PC-3 (cell line): ENCODE data around the gene PIAS4. TPM values are rescaled to one million over a fixed set of nuclear protein-coding genes. Genes with fewer than 3 reads are reported as not detected.
A peak's percentile ranks its signal among the peaks of the same experiment; 100 is the strongest.
"Not testable (repeated sequence)": the region's sequence is repeated elsewhere in the genome, so short reads cannot be mapped to it uniquely, and the experiment has no call there.

Experiments used
- ATAC-seq: fragments of 200-7000 bp; cut with Tn5 transposase; 2 replicates; pipeline ENCODE4 v1.9.1; 2020; ENCODE audit warnings: mild to moderate bottlenecking, moderate library complexity
- BruUV-seq: library from RNA; stranded (reverse); fragments of 400-500 nt; replicated peaks from 2 replicates; lab custom pipeline; 2021; lab: Mats Ljungman, UMichigan
- CTCF ChIA-PET: fragments of 300-600 bp; sonication (Branson Sonifier 250); formaldehyde crosslinking; loops from one replicate; lab custom pipeline; 2022; ENCODE audit warnings: antibody characterized with exemption; lab: Charles Lee
- POLR2A ChIA-PET: fragments of 300-600 bp; sonication (Branson Sonifier 250); formaldehyde crosslinking; loops from one replicate; lab custom pipeline; 2022; ENCODE audit warnings: antibody characterized with exemption; ENCODE audit not compliant: unreplicated experiment; lab: Charles Lee
- DNase-seq: peaks from one replicate; pipeline ENCODE4 v3.0.0-alpha.2; 2015
- H2AFZ ChIP-seq: fragments of 300-600 bp; sonication (generic); 2 replicates; pipeline ENCODE4 v1.6.0; 2016; ENCODE audit warnings: antibody characterized with exemption, low read length
- H3F3A ChIP-seq: fragments of 300-600 bp; sonication (generic); one replicate; pipeline ENCODE4 v1.6.0; 2017; ENCODE audit warnings: antibody characterized with exemption, low read length, control low read depth, mild to moderate bottlenecking; ENCODE audit not compliant: unreplicated experiment
- H3K27ac ChIP-seq: fragments of 300-600 bp; sonication (generic); 2 replicates; pipeline ENCODE4 v1.5.1; 2016; ENCODE audit warnings: mild to moderate bottlenecking, low read length
- H3K27me3 ChIP-seq: fragments of 300-600 bp; sonication (generic); 2 replicates; pipeline ENCODE4 v1.6.1; 2016; ENCODE audit warnings: low read length, mixed read lengths
- H3K36me3 ChIP-seq: fragments of 300-600 bp; sonication (generic); 2 replicates; pipeline ENCODE4 v1.6.1; 2016; ENCODE audit warnings: low read depth, mixed run types, low read length, mixed read lengths
- H3K4me1 ChIP-seq: fragments of 300-600 bp; sonication (generic); 2 replicates; pipeline ENCODE4 v1.5.1; 2016; ENCODE audit warnings: low read length; ENCODE audit not compliant: insufficient read depth
- H3K4me2 ChIP-seq: fragments of 300-600 bp; sonication (generic); 2 replicates; pipeline ENCODE4 v1.6.0; 2016; ENCODE audit warnings: low read length
- H3K4me3 ChIP-seq: fragments of 300-600 bp; sonication (generic); 2 replicates; pipeline ENCODE4 v1.5.1; 2016; ENCODE audit warnings: mild to moderate bottlenecking, low read length, mixed read lengths
- H3K79me2 ChIP-seq: fragments of 300-600 bp; sonication (generic); 2 replicates; pipeline ENCODE4 v1.6.1; 2017; ENCODE audit warnings: low read length, mixed read lengths
- H3K9ac ChIP-seq: fragments of 300-600 bp; sonication (generic); 2 replicates; pipeline ENCODE4 v1.6.0; 2016; ENCODE audit warnings: mild to moderate bottlenecking, low read length
- H3K9me2 ChIP-seq: fragments of 300-600 bp; sonication (generic); replicated peaks from 2 replicates; pipeline ENCODE4 v1.6.1; 2016; ENCODE audit warnings: mixed run types, low read length, mixed read lengths
- H3K9me3 ChIP-seq: fragments of 300-600 bp; sonication (generic); 2 replicates; pipeline ENCODE4 v1.6.1; 2016; ENCODE audit warnings: low read length, mixed read lengths
- H4K20me1 ChIP-seq: fragments of 300-600 bp; sonication (generic); 2 replicates; pipeline ENCODE4 v1.6.1; 2016; ENCODE audit warnings: low read length, mixed read lengths
- EZH2 ChIP-seq: fragments of 300-600 bp; sonication (generic); IDR thresholded peaks from one replicate; pipeline ENCODE4 v1.6.1; 2017; ENCODE audit warnings: antibody characterized with exemption, mild to moderate bottlenecking, low read length; ENCODE audit not compliant: unreplicated experiment
- EZH2phosphoT487 ChIP-seq: fragments of 300-600 bp; sonication (generic); IDR thresholded peaks from 2 replicates; pipeline ENCODE4 v1.6.1; 2018; ENCODE audit warnings: mild to moderate bottlenecking, antibody characterized with exemption, low read length, borderline replicate concordance
- intact Hi-C: fragments of 100-400 bp; cut with micrococcal nuclease; formaldehyde crosslinking; loops from 2 replicates; pipeline ENCODE4 v1.9.0; 2023
- total RNA-seq: library from RNA; depleted of rRNA; stranded (reverse); fragments of >200 nt; gene quantifications from 2 replicates; pipeline ENCODE4 v1.2.3, GENCODE V29; 2014
- TF ChIP-seq, protein P1 (sequence below): fragments of 300-600 bp; sonication (generic); conservative IDR thresholded peaks from 2 replicates; pipeline ENCODE4 v1.5.1; 2017; ENCODE audit warnings: antibody characterized with exemption, low read depth, mild to moderate bottlenecking, low read length

PIAS4 gene
- total RNA-seq, 1 experiment from 2014 or later = 21.0 TPM

DNA sequence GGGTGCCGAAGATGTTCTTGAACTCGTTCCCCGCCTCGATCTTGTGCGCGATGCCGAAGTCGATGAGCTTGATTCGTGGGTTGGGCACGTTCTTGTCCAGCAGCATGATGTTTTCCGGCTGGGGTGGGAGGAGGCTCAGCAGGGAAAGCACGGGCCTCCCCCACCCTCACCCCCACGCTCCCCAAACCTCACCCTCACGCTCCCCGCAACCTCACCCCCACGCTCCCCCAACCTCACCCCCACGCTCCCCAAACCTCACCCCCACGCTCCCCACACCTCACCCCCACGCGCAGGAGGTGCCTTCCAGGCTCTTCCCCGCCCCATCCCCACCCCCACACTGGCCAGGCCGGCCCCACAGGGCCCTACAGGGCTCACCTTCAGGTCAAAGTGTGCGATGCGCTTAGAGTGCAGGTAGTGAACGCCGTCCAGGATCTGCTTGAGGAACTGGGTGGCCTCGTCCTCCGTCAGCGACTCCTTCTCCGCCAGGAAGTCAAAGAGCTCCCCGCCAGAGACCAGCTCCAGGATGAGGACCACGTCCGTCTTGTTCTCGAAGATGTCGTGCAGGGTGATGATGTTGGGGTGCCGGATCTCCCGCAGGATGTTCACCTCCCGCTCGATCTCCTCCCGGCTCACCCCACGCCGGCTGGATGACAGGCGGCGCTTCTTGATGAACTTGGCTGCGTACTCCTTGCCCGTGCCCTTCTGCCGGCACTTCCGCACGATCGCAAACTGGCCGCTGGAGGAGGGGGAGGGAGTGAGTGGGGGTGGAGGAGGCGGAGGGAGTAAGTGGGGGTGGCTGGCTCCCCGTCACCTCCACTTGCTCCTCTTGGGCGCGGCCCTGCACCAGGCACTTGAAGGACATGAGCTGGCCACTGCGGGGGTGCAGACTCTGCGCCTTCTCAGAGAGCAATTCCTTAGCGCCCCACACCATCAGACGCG, 43.0 kb upstream of the PIAS4 start:
- H3K9ac ChIP-seq = no peak overlapping the region
- POLR2A ChIA-PET = no interaction called here
- H3F3A ChIP-seq = no peaks in the 10 kb centered on the region
- H2AFZ ChIP-seq = no peak overlapping the region
- H3K27ac ChIP-seq = no peak overlapping the region
- no peak for DNase-seq
- no TSS peak for BruUV-seq
- no peak overlapping the region for H3K4me2 ChIP-seq
- no peak for ATAC-seq
- intact Hi-C loops = no loop called here
- peaks cover 29% of the 10 kb centered on the region for H3K79me2 ChIP-seq
- H3K4me1 ChIP-seq = peaks cover 15% of the 10 kb centered on the region
- CTCF ChIA-PET = no interaction called here
- no peak overlapping the region for H3K4me3 ChIP-seq
- no peaks in the 10 kb centered on the region; the same call in 1 of the 2 replicates for H3K36me3 ChIP-seq
- H4K20me1 ChIP-seq = no peaks in the 10 kb centered on the region
- TF ChIP-seq EZH2phosphoT487 (no peak), EZH2 (no peak)
- TF ChIP-seq, protein P1, sequence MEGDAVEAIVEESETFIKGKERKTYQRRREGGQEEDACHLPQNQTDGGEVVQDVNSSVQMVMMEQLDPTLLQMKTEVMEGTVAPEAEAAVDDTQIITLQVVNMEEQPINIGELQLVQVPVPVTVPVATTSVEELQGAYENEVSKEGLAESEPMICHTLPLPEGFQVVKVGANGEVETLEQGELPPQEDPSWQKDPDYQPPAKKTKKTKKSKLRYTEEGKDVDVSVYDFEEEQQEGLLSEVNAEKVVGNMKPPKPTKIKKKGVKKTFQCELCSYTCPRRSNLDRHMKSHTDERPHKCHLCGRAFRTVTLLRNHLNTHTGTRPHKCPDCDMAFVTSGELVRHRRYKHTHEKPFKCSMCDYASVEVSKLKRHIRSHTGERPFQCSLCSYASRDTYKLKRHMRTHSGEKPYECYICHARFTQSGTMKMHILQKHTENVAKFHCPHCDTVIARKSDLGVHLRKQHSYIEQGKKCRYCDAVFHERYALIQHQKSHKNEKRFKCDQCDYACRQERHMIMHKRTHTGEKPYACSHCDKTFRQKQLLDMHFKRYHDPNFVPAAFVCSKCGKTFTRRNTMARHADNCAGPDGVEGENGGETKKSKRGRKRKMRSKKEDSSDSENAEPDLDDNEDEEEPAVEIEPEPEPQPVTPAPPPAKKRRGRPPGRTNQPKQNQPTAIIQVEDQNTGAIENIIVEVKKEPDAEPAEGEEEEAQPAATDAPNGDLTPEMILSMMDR = no peak
- H3K9me3 ChIP-seq = no peaks in the 10 kb centered on the region
- no peaks in the 10 kb centered on the region for H3K9me2 ChIP-seq
- no peaks in the 10 kb centered on the region for H3K27me3 ChIP-seq

DNA sequence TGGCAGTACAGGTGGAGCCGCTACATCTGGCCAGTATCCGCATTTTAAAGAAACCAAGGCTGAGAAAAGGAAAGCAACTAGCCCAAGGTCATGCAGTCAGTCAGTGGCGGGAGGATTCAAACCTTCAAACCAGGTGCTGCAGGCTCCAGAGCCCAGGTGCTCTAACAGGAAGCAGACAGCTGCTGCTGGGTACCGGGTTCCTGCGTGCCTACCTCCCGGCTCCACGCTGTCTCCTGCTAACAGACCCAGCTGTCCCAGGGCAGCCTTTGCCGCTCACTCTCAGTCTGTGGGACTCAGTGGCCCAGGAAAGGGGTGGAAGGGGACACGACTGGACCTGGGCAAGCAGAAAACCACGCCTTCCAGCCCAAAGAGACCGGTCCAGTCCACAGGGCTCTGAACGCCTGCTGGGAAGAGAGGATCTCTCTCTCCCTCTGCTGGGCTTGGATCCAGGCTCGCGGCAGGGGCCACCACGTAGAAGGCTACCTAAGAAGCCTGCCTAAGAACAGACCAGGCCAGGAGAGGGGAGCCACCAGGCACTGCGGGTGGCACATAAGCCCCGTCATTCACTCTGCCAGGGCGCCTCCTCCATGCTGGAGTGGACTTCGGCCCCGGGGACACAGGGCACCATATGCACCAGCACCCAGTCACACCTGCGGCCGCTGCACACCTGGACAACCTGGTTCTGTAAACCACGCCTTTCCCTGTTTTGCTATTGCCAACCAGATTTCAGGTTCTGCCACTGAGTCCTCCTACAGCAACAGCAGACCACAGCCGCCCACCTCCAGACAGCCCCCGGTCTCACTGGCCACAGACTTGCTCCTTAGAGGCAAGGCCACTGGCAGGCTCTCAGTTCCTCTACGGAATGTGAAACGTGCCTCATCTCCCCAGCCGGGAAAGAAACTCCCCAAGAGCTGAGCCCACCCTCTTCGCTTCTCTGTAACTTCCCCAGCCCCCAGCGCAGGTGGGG, 41.2 kb upstream of the PIAS4 start:
- Histone ChIP-seq H3K27me3 (no peaks in the 10 kb centered on the region), H4K20me1 (no peaks in the 10 kb centered on the region), H3K4me2 (no peak overlapping the region), H3K4me1 (peaks cover 15% of the 10 kb centered on the region), H3K36me3 (no peaks in the 10 kb centered on the region; the same call in 1 of the 2 replicates), H3K27ac (no peak overlapping the region), H3K79me2 (peaks cover 41% of the 10 kb centered on the region), H3K9ac (no peak overlapping the region), H3K9me3 (no peaks in the 10 kb centered on the region), H3F3A (no peaks in the 10 kb centered on the region), H3K9me2 (no peaks in the 10 kb centered on the region), H3K4me3 (no peak overlapping the region), H2AFZ (no peak overlapping the region)
- CTCF ChIA-PET = no interaction called here
- no peak for ATAC-seq
- no peak for DNase-seq
- TF ChIP-seq, protein P1 = no peak
- TF ChIP-seq EZH2 (no peak), EZH2phosphoT487 (no peak)
- intact Hi-C loops = no loop called here
- BruUV-seq = no TSS peak
- POLR2A ChIA-PET = no interaction called here

DNA sequence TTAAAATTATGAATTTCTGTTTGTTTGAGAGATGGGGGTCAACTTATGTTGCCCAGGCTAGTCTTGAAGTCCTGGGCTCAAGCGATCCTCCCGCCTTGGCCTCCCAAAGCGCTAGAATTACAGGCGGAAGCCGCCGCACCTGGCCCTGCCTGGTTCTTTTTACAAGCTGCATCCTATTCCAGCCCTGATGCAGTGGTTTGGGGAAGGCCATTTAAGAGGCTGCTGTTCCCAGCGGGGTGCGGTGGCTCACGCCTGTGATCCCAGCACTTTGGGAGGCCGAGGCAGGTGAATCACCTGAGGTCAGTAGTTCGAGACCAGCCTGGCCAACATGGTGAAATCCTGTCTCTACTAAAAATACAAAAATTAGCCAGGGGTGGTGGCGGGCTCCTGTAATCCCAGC, 39.6 kb upstream of the PIAS4 start:
- ATAC-seq, BruUV-seq, H4K20me1 ChIP-seq, H3K9ac ChIP-seq, H3F3A ChIP-seq, intact Hi-C loops, H3K36me3 ChIP-seq, H3K9me3 ChIP-seq, DNase-seq, H2AFZ ChIP-seq, H3K9me2 ChIP-seq, POLR2A ChIA-PET, H3K4me3 ChIP-seq, H3K27me3 ChIP-seq: not testable (repeated sequence)
- H3K79me2 ChIP-seq = peaks cover 41% of the 10 kb centered on the region
- peak overlapping the region; percentile 99; the same call in 1 of the 2 replicates for H3K4me2 ChIP-seq
- CTCF ChIA-PET = interaction anchor here (0.6 to 1.6 kb wide), 2 partner anchors 87 to 205 kb away, joined by 3 to 7 read pairs; partner anchors contain the start of genes ATCAY and MRPL54
- H3K27ac ChIP-seq = peak overlapping the region; percentile 93
- H3K4me1 ChIP-seq = peaks cover 15% of the 10 kb centered on the region
